Right atrium auricular region (tissue), 2 donors: Measurements from ENCODE around the gene METTL2A. TPM values are rescaled to one million over a fixed set of nuclear protein-coding genes. Genes with fewer than 3 reads are reported as not detected.
"Not testable (repeated sequence)": the region's sequence is repeated elsewhere in the genome, so short reads cannot be mapped to it uniquely, and the experiment has no call there.

Experiments used
- DNase-seq: peaks from one replicate; pipeline ENCODE4 v3.0.0-alpha.2; 2019; ENCODE audit warnings: low spot score
- H3K27ac ChIP-seq, 2 donors: fragments of 200-600 bp; sonication (generic); 1 replicate in 1 of 2; 2 replicates in 1 of 2; pipeline ENCODE4 v1.5.1; 2016 to 2019
- H3K27me3 ChIP-seq, 2 donors: fragments of 200-600 bp; sonication (generic); one replicate each; pipeline versions ENCODE4 v1.5.1 to v1.6.0; 2017 to 2019
- H3K36me3 ChIP-seq: fragments of 200-600 bp; sonication (generic); one replicate; pipeline ENCODE4 v1.5.1; 2016
- H3K4me1 ChIP-seq, 2 donors: fragments of 200-600 bp; sonication (generic); one replicate each; pipeline versions ENCODE4 v1.5.1 to v1.6.0; 2017 to 2019
- H3K4me3 ChIP-seq, 2 donors: fragments of 200-600 bp; sonication (generic); 1 replicate in 1 of 2; 2 replicates in 1 of 2; pipeline ENCODE4 v1.5.1; 2017 to 2019; ENCODE audit warnings: mild to moderate bottlenecking in 1 of 2, moderate library complexity in 1 of 2
- H3K9me3 ChIP-seq, 2 donors: fragments of 200-600 bp; sonication (generic); one replicate each; pipeline ENCODE4 v1.5.1; 2019
- total RNA-seq, 2 donors: library from RNA; depleted of rRNA; stranded (reverse); fragments of >200 nt; gene quantifications; one replicate each; pipeline ENCODE4 v1.1.0, GENCODE V29; 2016
- TF ChIP-seq, protein P1 (sequence below), 2 donors: fragments of 200-600 bp; sonication (generic); IDR thresholded peaks; one replicate each; pipeline ENCODE4 v1.5.1; 2019; ENCODE audit warnings: antibody characterized with exemption in 2 of 2

Gene METTL2A
- total RNA-seq, 2 donors from 2014 or later, result 11.3 to 11.9 TPM

DNA sequence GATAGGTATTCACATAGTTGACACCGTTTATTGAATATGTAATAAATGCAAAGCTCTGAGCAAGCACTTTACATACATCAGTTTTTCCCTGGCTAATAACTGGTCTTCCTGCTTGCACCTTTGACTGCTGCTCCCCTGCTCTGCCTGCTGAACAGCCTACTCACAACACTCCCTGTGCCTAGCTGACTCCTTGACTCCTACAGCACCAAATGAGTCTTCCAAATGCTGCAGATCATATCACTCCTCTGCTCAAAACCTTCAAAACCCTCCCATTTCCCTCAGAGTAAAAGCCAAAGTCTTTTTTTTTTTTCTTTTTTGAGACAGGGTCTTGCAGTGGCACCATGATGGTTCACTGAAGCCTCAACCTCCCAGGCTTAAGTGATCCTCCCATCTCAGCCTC lies 24.8 kb upstream of the METTL2A start:
- Histone ChIP-seq H3K36me3 (no peaks in the 10 kb centered on the region), H3K27ac (no peak overlapping the region), H3K4me3 (no peak overlapping the region), H3K9me3 (peaks cover 0 to 4% of the 10 kb centered on the region in 2 donors), H3K4me1 (no peaks in the 10 kb centered on the region), H3K27me3 (no peaks in the 10 kb centered on the region)
- TF ChIP-seq, protein P1, sequence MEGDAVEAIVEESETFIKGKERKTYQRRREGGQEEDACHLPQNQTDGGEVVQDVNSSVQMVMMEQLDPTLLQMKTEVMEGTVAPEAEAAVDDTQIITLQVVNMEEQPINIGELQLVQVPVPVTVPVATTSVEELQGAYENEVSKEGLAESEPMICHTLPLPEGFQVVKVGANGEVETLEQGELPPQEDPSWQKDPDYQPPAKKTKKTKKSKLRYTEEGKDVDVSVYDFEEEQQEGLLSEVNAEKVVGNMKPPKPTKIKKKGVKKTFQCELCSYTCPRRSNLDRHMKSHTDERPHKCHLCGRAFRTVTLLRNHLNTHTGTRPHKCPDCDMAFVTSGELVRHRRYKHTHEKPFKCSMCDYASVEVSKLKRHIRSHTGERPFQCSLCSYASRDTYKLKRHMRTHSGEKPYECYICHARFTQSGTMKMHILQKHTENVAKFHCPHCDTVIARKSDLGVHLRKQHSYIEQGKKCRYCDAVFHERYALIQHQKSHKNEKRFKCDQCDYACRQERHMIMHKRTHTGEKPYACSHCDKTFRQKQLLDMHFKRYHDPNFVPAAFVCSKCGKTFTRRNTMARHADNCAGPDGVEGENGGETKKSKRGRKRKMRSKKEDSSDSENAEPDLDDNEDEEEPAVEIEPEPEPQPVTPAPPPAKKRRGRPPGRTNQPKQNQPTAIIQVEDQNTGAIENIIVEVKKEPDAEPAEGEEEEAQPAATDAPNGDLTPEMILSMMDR (IDR thresholded peaks at IDR 0.05), result no peak
- DNase-seq, result no peak

DNA sequence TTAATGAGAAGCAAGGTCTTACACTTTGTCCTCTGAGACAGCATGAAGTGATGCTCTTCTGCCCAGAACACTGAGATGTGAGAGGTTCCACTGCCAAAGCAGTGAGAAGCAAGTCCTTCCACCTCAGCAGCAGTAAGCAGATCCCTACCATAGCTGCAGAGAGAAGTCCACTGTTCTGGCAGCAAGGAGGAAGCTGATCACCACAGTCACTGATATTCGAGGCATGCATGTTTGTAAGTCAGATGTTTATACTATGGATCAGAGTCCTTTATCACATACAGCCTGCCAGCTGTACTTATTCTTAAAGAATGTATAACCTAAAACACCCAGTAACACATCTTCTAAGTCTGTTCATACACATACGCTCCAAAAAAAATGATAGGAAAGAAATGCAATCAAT lies 18.2 kb upstream of the METTL2A start:
- Histone ChIP-seq H3K4me1 (no peaks in the 10 kb centered on the region), H3K27me3 (no peaks in the 10 kb centered on the region), H3K36me3 (no peaks in the 10 kb centered on the region), H3K4me3 (no peak overlapping the region), H3K27ac (no peak overlapping the region), H3K9me3 (peaks cover 0 to 4% of the 10 kb centered on the region in 2 donors)
- TF ChIP-seq, protein P1 (IDR thresholded peaks at IDR 0.05), result no peak
- no peak for DNase-seq

DNA sequence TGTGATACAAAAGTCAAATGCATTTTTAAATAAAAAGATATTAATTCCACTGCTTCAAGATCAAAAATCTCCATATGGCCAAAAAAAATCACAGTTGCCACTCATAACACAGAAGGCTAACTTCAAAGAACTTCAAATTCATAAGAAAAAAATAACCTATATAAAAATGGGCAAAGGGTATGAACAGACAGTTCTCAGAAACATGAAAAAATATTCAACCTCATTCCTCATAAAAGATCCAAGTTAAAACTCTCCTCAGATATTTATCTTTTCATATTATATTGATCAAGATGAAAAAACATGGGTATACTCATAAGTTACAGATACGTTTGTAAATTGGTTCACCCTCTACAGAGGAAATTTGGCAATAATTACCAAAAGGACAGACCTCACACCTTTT lies 10.6 kb upstream of the METTL2A start:
- H3K9me3 ChIP-seq, H3K27me3 ChIP-seq, H3K27ac ChIP-seq, H3K4me3 ChIP-seq, DNase-seq, H3K36me3 ChIP-seq, H3K4me1 ChIP-seq: not testable (repeated sequence)

DNA sequence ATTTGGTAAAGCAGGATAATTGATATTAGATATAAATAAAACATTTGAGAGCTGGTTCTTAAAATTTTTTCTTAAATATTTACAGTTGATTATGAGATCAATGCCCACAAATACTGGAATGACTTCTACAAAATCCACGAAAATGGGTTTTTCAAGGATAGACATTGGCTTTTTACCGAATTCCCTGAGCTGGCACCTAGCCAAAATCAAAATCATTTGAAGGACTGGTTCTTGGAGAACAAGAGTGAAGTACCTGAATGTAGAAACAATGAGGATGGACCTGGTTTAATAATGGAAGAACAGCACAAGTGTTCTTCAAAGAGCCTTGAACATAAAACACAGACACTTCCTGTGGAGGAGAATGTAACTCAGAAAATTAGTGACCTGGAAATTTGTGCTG lies 2.5 kb downstream of the METTL2A start:
- not testable (repeated sequence) for H3K9me3 ChIP-seq, H3K4me3 ChIP-seq, H3K27ac ChIP-seq, H3K27me3 ChIP-seq, H3K36me3 ChIP-seq, H3K4me1 ChIP-seq, DNase-seq

DNA sequence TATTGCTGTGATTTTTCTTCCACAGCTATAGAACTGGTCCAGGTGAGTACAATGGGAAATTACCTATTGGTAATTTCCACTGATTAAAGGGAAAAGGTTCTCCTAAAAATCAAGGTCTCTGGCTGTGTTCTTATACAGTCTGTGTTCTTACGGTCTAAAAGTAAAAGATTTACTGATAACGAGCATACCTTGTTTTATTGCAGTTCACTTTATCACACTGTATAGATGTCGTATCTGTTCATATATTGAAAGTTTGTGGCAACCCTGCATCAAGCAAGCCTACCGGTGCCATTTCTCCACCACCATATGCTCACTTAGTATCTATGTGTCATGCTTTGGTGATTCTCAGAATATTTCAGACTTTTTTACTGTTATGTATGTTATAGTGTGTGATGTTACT lies 11.6 kb downstream of the METTL2A start:
- not testable (repeated sequence) for H3K9me3 ChIP-seq, H3K4me1 ChIP-seq, H3K27ac ChIP-seq, DNase-seq, H3K27me3 ChIP-seq, H3K4me3 ChIP-seq, H3K36me3 ChIP-seq

DNA sequence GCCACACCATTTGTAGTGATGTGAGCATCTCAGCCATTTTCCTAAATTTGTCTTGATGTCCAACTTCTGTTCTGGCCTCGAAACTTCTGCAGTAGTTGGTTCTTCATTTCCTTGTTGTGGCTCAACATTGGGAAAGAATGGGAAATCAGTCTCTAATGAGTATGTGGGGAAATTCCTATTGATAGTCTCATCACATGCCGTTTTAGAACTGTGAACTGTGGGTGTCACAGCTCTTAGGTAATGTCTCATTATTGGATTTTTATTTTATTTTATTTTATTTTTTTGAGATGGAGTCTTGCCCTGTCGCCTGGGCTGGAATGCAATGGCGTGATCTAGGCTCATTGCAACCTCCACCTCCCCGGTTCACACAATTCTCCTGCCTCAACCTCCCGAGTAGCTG lies 17.5 kb downstream of the METTL2A start:
- H3K27me3 ChIP-seq, H3K4me3 ChIP-seq, DNase-seq, H3K9me3 ChIP-seq, H3K27ac ChIP-seq, H3K4me1 ChIP-seq: not testable (repeated sequence)
- H3K36me3 ChIP-seq, result peaks cover 47% of the 10 kb centered on the region

DNA sequence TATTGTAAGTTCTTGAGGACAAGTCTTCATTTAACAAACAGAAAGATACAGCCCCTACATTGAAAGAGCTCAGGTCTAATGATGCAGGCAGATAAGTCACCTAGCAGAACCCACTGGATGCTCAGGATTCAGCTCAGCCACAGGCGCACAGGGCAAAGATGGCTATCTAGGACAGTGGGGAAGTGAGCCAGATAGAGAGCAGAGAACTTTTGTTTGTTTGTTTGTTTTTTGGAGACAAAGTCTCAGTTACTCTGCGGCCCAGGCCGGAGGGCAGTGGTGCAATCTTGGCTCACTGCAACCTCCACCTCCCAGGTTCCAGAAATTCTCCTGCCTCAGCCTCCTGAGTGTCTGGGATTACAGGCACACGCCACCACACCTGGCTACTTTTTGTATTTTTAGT lies 20.4 kb downstream of the METTL2A start:
- Histone ChIP-seq H3K27me3 (no peaks in the 10 kb centered on the region), H3K36me3 (peaks cover 75% of the 10 kb centered on the region), H3K27ac (no peak overlapping the region), H3K4me1 (no peaks in the 10 kb centered on the region), H3K4me3 (no peak overlapping the region), H3K9me3 (no peaks in the 10 kb centered on the region)
- no peak for DNase-seq
- TF ChIP-seq, protein P1 (IDR thresholded peaks at IDR 0.05), result no peak

DNA sequence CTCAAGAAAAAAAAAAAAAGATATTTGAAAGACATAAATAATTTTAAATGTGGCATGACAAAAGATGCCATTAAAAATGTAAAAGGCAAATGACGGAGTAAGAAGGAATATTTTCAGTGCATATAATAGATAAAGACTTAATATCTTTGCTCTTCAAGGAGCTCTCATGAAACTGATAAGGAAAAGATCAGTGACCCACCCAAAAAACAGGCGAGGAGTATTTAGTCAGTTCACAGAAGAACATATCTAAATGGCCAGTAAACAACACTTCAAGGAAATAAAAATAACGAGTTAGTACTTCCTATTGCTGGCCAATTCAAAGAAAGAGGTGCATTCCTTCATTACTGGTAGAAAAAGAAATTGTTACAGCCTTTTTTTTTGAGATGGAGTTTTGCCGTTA lies 22.1 kb downstream of the METTL2A start:
- not testable (repeated sequence) for H3K27me3 ChIP-seq, H3K9me3 ChIP-seq, H3K4me3 ChIP-seq, DNase-seq, H3K27ac ChIP-seq, H3K4me1 ChIP-seq
- peaks cover 71% of the 10 kb centered on the region for H3K36me3 ChIP-seq

DNA sequence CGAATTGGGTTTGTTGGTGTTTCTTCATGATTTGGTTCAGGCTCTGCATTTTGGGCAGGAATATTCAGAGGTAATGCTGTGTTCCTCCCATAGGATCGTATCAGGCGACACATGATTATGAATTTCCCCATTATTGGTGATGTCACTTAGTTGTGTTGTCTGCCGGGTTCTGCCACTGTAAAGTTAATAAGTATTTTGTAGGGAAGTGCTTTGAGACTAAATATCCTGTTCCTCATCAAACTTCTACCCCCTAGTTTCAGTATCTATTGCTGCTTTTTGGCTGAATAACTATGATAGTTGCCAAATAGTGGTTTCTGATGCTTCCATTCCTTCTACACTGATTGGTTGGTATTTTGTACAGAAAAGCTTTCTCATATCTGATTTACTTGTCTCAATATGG lies 28.5 kb downstream of the METTL2A start:
- DNase-seq, H3K4me3 ChIP-seq, H3K4me1 ChIP-seq, H3K9me3 ChIP-seq, H3K27me3 ChIP-seq, H3K27ac ChIP-seq: not testable (repeated sequence)
- H3K36me3 ChIP-seq, result peaks cover 18% of the 10 kb centered on the region

DNA sequence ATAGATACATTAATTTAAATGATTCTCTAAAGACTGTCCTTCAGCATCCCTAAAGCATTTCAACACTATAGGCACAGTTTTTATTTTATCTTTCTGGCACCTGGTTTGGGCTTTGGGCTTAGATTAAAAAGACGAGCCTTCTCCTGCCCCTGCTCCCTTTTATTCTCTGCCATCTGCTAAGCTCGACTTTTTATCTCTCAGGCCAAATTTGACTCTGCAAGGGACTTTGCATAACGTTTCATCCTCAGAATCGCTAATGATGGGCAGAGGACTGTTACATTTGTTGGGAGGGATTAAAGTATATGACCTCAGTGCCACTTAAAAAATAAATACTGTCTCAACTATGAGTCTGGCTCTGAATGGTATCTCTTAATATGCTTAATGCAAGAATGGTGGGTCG lies 29.3 kb downstream of the METTL2A start:
- not testable (repeated sequence) for DNase-seq, H3K27me3 ChIP-seq, H3K4me3 ChIP-seq, H3K27ac ChIP-seq, H3K9me3 ChIP-seq, H3K4me1 ChIP-seq
- H3K36me3 ChIP-seq, result peaks cover 11% of the 10 kb centered on the region

DNA sequence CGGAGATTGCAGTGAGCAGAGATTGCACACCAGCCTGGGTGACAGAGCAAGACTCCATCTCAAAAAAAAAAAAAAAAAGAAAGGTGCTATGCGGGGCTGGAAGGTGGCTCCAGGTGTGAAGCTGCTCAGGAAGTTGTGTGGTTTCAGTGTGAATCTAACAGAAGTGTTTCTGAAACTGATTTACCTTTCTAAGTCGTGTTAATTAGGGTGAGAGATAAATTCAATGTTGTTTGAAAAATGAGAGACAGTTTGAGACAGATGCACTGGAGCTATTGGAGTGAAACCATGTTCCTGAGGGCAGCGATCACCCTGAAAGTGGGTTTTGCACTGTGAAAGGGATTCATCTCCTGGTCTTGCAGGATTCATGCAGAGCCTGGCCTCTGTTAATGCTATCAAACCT lies 30.0 kb downstream of the METTL2A start:
- not testable (repeated sequence) for H3K36me3 ChIP-seq, H3K27ac ChIP-seq, H3K9me3 ChIP-seq, H3K27me3 ChIP-seq, DNase-seq, H3K4me3 ChIP-seq, H3K4me1 ChIP-seq

DNA sequence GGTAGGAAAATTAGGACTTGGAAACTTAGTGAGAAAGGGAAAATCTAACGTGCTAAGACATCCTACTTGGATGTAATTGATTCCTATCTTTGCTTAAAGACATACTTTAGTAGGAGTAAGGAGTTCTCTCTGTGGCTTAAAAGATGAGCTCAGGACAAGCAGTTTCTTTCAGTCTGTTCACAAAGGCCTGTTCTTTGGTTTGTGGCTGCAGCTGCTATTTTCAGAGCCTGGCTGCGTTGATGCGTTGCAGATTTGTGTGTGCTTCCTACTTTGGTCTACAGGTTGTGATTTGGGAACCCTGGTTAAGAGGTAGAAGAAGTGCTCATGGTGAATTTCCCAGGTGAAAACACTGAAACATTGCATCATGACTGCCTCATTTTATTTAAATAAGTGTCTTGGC lies 30.4 kb downstream of the METTL2A start:
- H3K4me3 ChIP-seq, H3K4me1 ChIP-seq, DNase-seq, H3K9me3 ChIP-seq, H3K27me3 ChIP-seq, H3K36me3 ChIP-seq, H3K27ac ChIP-seq: not testable (repeated sequence)
